ENCODE measurements around the gene ADK. TPM values are rescaled to one million over a fixed set of nuclear protein-coding genes. Genes with fewer than 3 reads are reported as not detected.

ADK gene
- total and polyA plus RNA-seq, 2 donors (not counting 3 experiments of a cell fraction or from before 2014, with no cell fraction given): 11.7 to 46.5 TPM

DNA sequence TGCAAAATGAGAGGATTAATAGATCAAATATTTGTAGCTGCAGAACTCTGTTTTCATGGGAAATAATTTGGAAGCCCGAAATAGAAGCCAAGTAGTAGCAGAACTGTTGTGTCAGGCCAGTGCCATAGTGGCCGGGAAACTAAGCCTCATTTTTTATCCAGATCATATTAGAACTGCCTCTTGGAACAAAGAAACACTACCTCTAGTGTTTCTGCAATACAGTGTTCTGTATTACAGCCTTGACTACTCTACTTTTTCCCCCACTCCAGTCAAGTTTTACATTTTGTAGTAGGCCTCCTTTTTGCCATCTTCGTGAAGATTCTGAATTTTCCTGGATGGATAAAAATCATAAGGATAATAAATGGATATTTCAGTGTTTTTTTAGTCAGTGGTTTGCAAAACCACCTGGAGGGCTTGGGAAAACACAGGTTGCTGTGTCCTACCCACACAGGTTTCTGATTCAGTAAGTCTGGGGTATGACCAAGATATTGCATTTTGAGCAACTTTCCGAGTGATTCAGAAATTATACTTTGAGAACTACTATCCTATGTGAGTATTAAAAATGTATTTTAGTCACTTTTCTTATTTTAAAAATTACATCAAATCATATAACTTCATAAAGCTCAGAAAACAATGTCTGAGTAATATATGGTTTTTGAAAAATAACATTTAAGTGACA lies 349.1 kb downstream of the ADK start:
- BruUV-seq (replicated peaks): no TSS peak
- CTCF ChIA-PET: no interaction called here
- TF ChIP-seq EZH2 (IDR thresholded peaks at IDR 0.05; ENCODE audit: borderline replicate concordance, low read depth, low read length, severe bottlenecking): no peak
- no peak for TF ChIP-seq FOS (IDR thresholded peaks at IDR 0.05; ENCODE audit: borderline replicate concordance, insufficient read depth, low read length)
- no peak for FAIRE-seq
- H4K20me1 ChIP-seq (replicated peaks; ENCODE audit: control insufficient read depth, extremely low read depth, insufficient read depth, low read length): no peaks in the 10 kb centered on the region
- dilution Hi-C loops (cut with MboI; ENCODE audit: extremely low pct_ligation_motif_present, low sequenced_read_pairs): no loop called here
- no peaks in the 10 kb centered on the region for H3K9me3 ChIP-seq (replicated peaks; ENCODE audit: control insufficient read depth, insufficient read depth, low read length)
- H3K9me1 ChIP-seq (replicated peaks; ENCODE audit: control insufficient read depth, extremely low read depth, insufficient read depth, low read length): no peaks in the 10 kb centered on the region
- intact Hi-C loops (cut with micrococcal nuclease): no loop called here
- H3K27me3 ChIP-seq (ENCODE audit: control insufficient read depth in 2 of 2, insufficient read depth in 2 of 2, low read length in 2 of 2): no peaks in the 10 kb centered on the region
- peaks cover 42% of the 10 kb centered on the region for H3K4me1 ChIP-seq (ENCODE audit: control insufficient read depth, extremely low read depth, insufficient read depth, low read length)
- POLR2A ChIA-PET: interaction anchor here (0.7 kb wide), 1 partner anchor 88 kb away, joined by 3 read pairs; no protein-coding TSS in a partner anchor
- H2AFZ ChIP-seq (ENCODE audit: low read depth, low read length): no peak overlapping the region
- no peak overlapping the region for H3K4me3 ChIP-seq (replicated peaks in 1 of 3; ENCODE audit: insufficient read depth in 1 of 3, low read depth in 1 of 3, low read length in 3 of 3)
- H3K27ac ChIP-seq (ENCODE audit: insufficient read depth, low read depth, low read length): peak overlapping the region; percentile 81
- DNase-seq (ENCODE audit: low read depth, low spot score): peak; percentile 4
- H3K79me2 ChIP-seq (ENCODE audit: control insufficient read depth, insufficient read depth, low read length): no peaks in the 10 kb centered on the region
- peak overlapping the region; percentile 61 for H3K4me2 ChIP-seq (ENCODE audit: insufficient read depth, low read length)
- H3K9ac ChIP-seq (replicated peaks; ENCODE audit: extremely low read depth, insufficient read depth, low read length): peak overlapping the region; percentile 70
- no peaks in the 10 kb centered on the region for H3K36me3 ChIP-seq (ENCODE audit: control insufficient read depth in 2 of 2, extremely low read depth in 1 of 2, insufficient read depth in 2 of 2, low read length in 2 of 2)

DNA sequence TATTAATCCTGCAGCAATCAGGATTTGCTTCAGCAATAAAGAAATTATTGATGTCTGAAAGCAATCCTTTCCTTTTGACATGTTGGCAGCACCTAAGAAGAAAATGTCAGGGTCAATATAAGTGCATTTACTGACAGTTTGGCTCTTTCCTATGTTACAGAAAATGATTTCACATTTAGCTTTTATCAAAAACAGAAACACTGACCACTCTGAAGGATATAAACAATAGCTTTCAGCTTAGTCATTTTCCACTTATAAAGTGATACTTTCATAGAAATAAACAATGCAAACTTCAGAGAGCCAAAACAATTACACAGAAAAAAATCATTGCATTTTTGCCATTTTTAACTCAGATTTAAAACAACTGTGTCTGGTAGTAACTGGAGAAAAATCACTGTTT lies 349.8 kb downstream of the ADK start:
- FAIRE-seq: peak; percentile 47
- DNase-seq (ENCODE audit: low read depth, low spot score): peak; percentile 75
- peak overlapping the region; percentile 61 for H3K4me2 ChIP-seq (ENCODE audit: insufficient read depth, low read length)
- dilution Hi-C loops (cut with MboI; ENCODE audit: extremely low pct_ligation_motif_present, low sequenced_read_pairs): no loop called here
- H2AFZ ChIP-seq (ENCODE audit: low read depth, low read length): no peak overlapping the region
- H3K36me3 ChIP-seq (ENCODE audit: control insufficient read depth in 2 of 2, extremely low read depth in 1 of 2, insufficient read depth in 2 of 2, low read length in 2 of 2): no peaks in the 10 kb centered on the region
- POLR2A ChIA-PET: no interaction called here
- TF ChIP-seq FOS (IDR thresholded peaks at IDR 0.05; ENCODE audit: borderline replicate concordance, insufficient read depth, low read length) (peak; percentile 29), JUN (IDR thresholded peaks at IDR 0.05; ENCODE audit: borderline replicate concordance, insufficient read depth, insufficient read length, low read depth) (peak; percentile 40)
- TF ChIP-seq, protein P1, sequence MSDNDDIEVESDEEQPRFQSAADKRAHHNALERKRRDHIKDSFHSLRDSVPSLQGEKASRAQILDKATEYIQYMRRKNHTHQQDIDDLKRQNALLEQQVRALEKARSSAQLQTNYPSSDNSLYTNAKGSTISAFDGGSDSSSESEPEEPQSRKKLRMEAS (IDR thresholded peaks at IDR 0.05; ENCODE audit: insufficient read depth, insufficient read length): no peak
- H3K9me3 ChIP-seq (replicated peaks; ENCODE audit: control insufficient read depth, insufficient read depth, low read length): no peaks in the 10 kb centered on the region
- H3K4me3 ChIP-seq (replicated peaks in 1 of 3; ENCODE audit: insufficient read depth in 1 of 3, low read depth in 1 of 3, low read length in 3 of 3): peak overlapping the region in 1 of 3 experiments; percentile 17
- H3K27me3 ChIP-seq (ENCODE audit: control insufficient read depth in 2 of 2, insufficient read depth in 2 of 2, low read length in 2 of 2): no peaks in the 10 kb centered on the region
- no peaks in the 10 kb centered on the region for H4K20me1 ChIP-seq (replicated peaks; ENCODE audit: control insufficient read depth, extremely low read depth, insufficient read depth, low read length)
- H3K9ac ChIP-seq (replicated peaks; ENCODE audit: extremely low read depth, insufficient read depth, low read length): peak overlapping the region; percentile 70
- no TSS peak for BruUV-seq (replicated peaks)
- peaks cover 42% of the 10 kb centered on the region for H3K4me1 ChIP-seq (ENCODE audit: control insufficient read depth, extremely low read depth, insufficient read depth, low read length)
- peak overlapping the region; percentile 81 for H3K27ac ChIP-seq (ENCODE audit: insufficient read depth, low read depth, low read length)
- H3K79me2 ChIP-seq (ENCODE audit: control insufficient read depth, insufficient read depth, low read length): no peaks in the 10 kb centered on the region
- intact Hi-C loops (cut with micrococcal nuclease): loop anchor here (1.0 kb wide), 1 partner anchor 88 kb away; no protein-coding TSS in a partner anchor
- CTCF ChIA-PET: no interaction called here
- no peaks in the 10 kb centered on the region for H3K9me1 ChIP-seq (replicated peaks; ENCODE audit: control insufficient read depth, extremely low read depth, insufficient read depth, low read length)

Data from endothelial cell of umbilical vein (primary cell).